Measurements from ENCODE around the gene KPTN. TPM values are rescaled to one million over a fixed set of nuclear protein-coding genes. Genes with fewer than 3 reads are reported as not detected.

The KPTN gene
- total and polyA plus RNA-seq, 2 of the 8 experiments (the other 6 are each of a cell fraction or from before 2014, with no cell fraction given), result 23.6 to 31.3 TPM

- TF ChIP-seq CHD7 (IDR thresholded peaks at IDR 0.05; ENCODE audit: insufficient replicate concordance, low read length), result no peak
- TF ChIP-seq GTF2F1 (IDR thresholded peaks at IDR 0.05; ENCODE audit: borderline replicate concordance, low read depth, low read length), result no peak
- no peak for TF ChIP-seq NANOG (IDR thresholded peaks at IDR 0.05; ENCODE audit: insufficient read depth, low read depth, low read length, poor library complexity, severe bottlenecking)
- no peak for TF ChIP-seq CBX8 (IDR thresholded peaks at IDR 0.05; ENCODE audit: borderline replicate concordance, low read depth, low read length)
- TF ChIP-seq SIRT6 (IDR thresholded peaks at IDR 0.05; ENCODE audit: low read length), result no peak
- TF ChIP-seq KDM4A (IDR thresholded peaks at IDR 0.05; ENCODE audit: low read depth, low read length, severe bottlenecking), result no peak
- no peak for TF ChIP-seq SIN3A (conservative IDR thresholded peaks at IDR 0.05 in 1 of 2, IDR thresholded peaks at IDR 0.05 in 1 of 2; ENCODE audit: low read depth in 1 of 2, low read length in 2 of 2)
- TF ChIP-seq TEAD4 (IDR thresholded peaks at IDR 0.05; ENCODE audit: low read depth, low read length), result no peak
- TF ChIP-seq SUZ12 (IDR thresholded peaks at IDR 0.05; ENCODE audit: low read length), result no peak
- no peak for TF ChIP-seq BCL11A (IDR thresholded peaks at IDR 0.05; ENCODE audit: low read depth in 2 of 2, low read length in 2 of 2)
- no peak for TF ChIP-seq SP4 (IDR thresholded peaks at IDR 0.05; ENCODE audit: low read length)
These were observed 13.2 kb upstream of the KPTN start (continued) for GRCh38 chr19:47497050-47497766.

Data from H1 (cell line).